Fibroblast of skin of left biceps (primary cell): Measurements from ENCODE around the gene ADGRE3.
"Not testable (repeated sequence)": the region's sequence is repeated elsewhere in the genome, so short reads cannot be mapped to it uniquely, and the experiment has no call there.

Experiments used
- DNase-seq, 2 experiments: peaks; one replicate each; pipeline ENCODE4 v3.0.0-alpha.2; 2013; ENCODE audit warnings: low read depth in 2 of 2

The ADGRE3 gene

DNA sequence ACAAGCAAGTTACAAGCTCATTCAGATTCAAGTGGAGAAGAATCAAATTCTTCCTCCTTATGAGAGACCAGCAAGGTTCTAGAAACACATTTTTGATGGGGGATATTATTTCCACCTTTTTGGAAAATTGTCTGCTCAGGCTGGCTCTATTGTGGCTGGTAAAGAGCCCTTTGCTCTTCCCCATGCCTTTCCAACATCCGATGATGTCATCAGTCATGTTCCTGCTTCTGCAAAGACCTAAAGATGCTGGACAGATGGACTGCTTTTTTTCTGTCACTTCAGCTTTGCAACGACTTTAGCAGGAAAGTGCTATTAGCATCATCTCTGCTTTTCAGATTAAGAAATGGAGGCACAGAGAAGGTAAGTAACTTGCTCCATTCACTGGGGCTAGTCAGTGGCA lies 4.2 kb downstream of the ADGRE3 start:
- no peak for DNase-seq

DNA sequence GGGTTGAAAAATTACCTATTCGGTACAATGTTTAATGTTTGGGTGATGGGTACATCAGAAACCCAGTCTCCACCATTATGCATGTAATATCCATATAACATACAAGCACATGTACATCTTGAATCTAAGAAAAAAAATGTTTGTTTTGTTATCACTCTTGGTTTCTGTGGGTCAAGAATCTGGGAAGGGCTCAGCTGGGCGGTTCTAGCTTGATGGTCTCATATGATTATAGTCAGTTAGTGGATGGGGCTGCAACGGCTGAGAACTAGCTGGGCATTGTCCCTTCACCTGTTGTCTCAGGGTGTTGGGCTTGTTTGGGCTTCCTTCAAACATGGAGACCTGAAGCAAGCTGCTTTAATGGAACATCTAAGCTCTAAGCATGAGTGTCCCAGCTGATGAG lies 4.7 kb downstream of the ADGRE3 start:
- no peak for DNase-seq

DNA sequence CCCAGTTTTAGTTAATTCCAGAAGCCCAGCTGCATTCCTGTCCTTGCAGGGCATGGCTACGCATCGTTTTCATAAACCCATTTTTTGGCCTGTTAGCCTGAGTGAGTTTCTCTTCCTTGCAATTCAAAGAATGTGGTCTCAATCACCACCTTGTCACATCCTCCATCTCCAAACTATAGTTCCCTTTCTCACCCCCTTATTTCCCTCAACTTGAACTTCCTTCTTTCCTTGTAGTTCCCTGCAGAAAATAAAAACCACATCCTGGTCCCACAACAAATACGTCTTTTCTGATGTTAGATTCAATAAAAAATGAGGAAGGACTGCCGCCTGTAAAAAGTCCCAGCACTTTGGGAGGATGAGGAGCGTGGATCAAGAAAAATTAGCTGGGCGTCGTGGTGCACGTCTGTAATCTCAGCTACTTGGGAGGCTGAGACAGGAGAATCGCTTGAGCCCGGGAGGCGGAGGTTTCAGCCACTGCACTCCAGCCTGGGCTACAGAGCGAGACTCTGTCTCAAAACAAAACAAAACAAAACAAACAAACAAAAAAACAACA lies 13.2 kb downstream of the ADGRE3 start:
- DNase-seq: no peak

DNA sequence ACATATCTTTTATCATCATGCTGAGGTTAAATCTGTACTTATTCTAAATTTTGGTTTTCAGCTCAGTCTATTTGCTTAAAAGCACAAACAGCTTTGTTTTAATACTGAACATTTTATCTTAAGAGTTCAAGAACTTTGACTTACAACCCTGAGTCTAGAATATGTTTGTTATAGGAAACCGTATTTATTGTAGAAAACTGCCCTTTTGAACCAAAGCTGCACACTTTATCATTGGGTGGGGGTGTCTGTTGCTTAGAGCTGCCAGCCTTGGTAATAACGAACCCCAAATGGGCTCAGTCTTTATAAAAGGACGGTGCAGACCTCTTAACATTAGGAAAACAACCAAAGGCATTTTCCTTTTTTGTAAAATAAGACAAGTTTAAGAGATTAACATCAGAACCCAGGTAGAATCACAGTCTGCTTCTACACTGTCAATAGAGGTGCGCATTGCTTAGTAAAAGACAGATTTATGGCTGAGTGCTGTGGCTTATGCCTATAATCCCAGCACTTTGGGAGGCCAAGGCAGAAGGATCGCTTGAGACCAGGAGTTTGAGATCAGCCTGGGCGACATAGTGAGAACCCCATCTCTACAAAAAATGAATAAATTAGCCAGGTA lies 14.7 kb downstream of the ADGRE3 start:
- DNase-seq: no peak

DNA sequence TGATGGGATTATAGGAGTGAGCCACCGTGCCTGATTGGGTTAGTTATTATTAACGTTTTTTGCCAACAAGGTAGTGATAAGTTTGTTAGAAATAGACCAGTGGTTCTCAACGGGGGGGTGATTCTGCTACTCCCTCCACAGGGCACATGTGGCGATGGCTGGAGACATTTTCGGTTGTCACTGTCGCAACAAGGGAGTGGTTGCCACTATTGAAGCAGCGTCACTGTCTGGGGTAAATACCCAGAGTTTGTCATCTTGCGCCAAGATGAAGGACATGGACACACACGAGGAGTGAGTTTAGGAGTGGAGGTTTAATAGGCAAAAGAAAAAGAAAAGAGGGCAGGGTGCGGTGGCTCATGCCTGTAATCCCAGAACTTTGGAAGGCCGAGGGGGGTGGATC lies 18.9 kb downstream of the ADGRE3 start:
- no peak for DNase-seq

DNA sequence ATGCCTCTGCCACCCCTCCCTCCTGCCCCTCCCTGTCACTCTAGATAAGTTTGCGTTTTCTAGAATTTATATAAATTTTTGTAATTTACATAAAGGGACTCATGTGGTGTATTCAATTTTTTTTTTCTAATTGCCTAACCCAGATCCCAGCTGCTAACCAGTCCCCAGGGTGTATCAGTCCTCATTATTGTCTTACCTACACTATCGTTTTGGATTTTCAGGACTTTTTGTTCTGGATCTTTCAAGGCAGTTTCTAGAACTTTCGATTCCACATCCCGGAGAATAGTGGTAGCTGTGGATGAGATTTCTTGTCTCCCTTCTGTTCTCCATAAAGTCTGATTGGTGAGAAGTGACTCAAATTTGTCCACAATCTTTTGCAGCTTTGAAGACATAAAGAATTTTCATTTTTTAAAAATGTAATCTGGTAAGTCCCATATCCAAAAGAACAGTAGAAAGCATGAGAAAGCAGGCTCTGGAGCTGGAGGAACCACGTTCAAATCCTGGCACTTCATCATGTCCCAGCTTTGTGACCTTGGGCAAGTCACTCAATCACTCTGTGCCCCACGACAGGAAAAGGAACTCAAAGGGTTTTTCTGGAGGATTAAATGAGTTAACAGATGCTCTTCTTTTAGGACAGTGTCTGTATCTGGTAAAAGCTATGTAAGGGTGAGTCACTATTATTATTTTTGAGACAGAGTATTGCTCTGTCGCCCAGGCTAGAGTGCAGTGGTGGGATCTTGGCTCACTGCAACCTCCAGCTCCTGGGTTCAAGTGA lies 19.7 kb downstream of the ADGRE3 start:
- no peak for DNase-seq

- no peak for DNase-seq
These were observed 24.5 kb downstream of the ADGRE3 start for GRCh38 chr19:14650161-14650560.

DNA sequence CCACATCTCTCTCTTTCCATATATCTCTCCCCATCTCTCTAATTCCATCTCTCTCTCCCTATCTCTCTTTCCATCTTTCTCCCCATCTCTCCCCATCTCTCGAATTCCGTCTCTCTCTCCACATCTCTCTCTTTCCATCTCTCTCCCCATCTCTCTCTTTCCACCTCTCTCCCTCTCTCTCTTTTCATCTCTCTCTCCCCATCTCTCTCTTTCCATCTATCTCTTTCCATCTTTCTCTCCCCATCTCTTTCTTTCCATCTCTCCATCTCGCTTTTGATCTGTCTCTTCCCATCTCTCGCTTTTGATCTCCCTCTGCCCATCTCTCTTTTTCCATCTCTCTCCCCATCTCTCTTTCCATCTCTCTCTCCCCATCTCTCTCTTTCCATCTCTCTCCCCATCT lies 25.6 kb downstream of the ADGRE3 start:
- no peak for DNase-seq

- no peak for DNase-seq
These were observed 26.1 kb downstream of the ADGRE3 start for GRCh38 chr19:14648506-14648905.

- no peak for DNase-seq
These were observed 34.9 kb downstream of the ADGRE3 start for GRCh38 chr19:14639536-14640277.

- no peak for DNase-seq
These were observed 42.4 kb downstream of the ADGRE3 start for GRCh38 chr19:14632286-14632685.

DNA sequence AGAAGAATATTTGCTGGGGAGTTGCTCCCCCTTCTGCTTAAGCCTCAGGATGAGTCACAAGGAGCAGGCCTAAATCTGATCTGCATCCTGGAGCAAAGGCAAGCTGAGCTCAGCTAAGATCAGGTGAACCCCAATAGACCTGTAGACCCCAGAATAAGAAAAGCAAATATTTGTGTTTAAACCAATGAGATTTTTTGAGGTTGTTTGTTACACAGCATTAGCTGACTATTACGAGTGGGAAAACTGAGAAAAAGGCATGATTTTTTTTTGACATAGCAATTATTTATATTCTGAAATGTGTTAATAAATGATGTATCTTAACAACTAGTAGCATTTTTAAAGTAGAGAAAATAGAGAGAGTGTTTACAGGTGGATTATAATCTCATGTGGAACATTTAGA lies 45.1 kb downstream of the ADGRE3 start:
- DNase-seq: no peak

DNA sequence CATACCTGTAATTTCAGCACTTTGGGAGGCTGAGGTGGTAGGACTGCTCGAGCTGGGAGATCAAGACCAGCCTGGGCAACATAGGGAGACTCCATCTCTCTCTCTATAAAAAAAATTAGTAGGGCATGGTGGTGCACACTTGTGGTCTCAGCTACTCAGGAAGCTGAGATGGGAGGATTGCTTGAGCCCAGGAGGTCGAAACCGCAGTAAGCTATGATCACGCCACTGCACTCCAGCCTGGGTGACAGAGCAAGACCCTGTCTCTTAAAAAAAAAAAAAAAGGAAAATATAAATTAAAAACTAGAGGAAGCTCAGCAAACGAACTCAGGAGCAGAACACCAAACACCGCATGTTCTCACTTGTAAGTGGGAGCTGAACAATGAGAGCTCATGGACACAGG lies 50.2 kb downstream of the ADGRE3 start:
- DNase-seq: not testable (repeated sequence)

DNA sequence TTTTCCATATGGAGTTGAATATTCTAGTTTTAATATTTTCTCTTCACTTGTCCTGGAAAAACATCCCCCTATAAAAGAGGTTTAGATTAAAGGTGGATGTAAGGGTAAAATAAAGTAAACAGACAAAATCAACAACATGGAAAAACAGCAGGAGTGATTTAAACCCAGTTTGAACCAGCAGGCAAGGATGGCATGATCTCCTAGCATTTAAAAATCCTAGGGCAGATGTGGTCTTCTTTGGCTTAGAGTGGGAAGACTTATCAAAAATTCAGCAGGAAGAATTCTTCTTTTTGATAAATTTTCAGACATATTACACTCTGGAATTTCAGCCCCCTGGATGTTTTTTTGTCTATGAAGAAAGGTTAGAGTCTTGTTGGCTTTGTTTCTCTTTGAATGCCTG lies 55.2 kb downstream of the ADGRE3 start:
- DNase-seq: no peak

GRCh38 chr19:14616407-14616806 lies 58.2 kb downstream of the ADGRE3 start:
- DNase-seq: no peak

GRCh38 chr19:14615623-14616022 lies 59.0 kb downstream of the ADGRE3 start:
- no peak for DNase-seq

- no peak for DNase-seq
These were observed 60.6 kb downstream of the ADGRE3 start for GRCh38 chr19:14614099-14614412.

GRCh38 chr19:14613399-14614098 lies 61.1 kb downstream of the ADGRE3 start:
- DNase-seq: not testable (repeated sequence)

DNA sequence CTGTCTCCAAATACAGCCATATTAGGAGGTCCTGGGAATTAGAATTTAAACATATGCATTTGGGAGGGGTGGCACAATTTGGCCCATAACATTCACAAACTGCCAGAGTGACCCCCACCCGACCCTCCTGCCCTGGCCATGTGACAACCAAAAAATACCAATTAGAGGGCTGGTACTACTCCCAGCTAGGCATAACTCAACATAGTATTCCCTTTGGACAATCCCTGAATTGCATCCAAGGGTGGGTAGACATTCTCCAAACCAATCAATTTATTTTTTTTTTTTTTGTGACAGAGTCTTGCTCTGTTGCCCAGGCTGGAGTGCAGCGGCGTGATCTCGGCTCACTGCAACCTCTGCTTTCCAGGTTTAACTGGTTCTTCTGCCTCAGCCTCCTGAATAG lies 62.0 kb downstream of the ADGRE3 start:
- DNase-seq: no peak

GRCh38 chr19:14612242-14612641 lies 62.4 kb downstream of the ADGRE3 start:
- DNase-seq: not testable (repeated sequence)

- DNase-seq: no peak
These were observed 63.6 kb downstream of the ADGRE3 start for GRCh38 chr19:14611051-14611450.

DNA sequence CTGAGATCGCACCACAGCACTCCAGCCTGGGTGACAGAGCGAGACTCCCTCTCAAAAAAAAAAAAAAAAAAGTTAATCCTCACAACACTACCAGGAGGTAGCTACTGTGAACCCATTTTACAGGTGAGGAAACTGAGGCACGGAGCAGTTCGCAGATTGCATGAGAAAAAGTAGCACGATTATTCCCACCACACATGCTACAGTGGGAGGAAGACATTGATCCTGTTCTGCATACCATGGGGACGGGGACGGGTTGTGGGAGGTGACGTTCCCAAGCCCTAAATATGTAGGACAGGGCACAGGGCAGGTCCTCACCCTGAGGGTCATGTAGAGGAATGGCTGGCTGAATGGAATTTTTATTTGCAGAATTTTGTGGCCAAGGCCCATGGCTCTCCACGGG lies 68.0 kb downstream of the ADGRE3 start:
- DNase-seq: no peak
